GM21576 (cell line): ENCODE data around the gene SIGLEC14.

ENCODE experiments used
- ATAC-seq: cut with Tn5 transposase; IDR thresholded peaks from one replicate; pipeline ENCODE4 v1.9.1; 2021; ENCODE audit warnings: mild to moderate bottlenecking, moderate library complexity; ENCODE audit not compliant: unreplicated experiment

SIGLEC14 gene

DNA sequence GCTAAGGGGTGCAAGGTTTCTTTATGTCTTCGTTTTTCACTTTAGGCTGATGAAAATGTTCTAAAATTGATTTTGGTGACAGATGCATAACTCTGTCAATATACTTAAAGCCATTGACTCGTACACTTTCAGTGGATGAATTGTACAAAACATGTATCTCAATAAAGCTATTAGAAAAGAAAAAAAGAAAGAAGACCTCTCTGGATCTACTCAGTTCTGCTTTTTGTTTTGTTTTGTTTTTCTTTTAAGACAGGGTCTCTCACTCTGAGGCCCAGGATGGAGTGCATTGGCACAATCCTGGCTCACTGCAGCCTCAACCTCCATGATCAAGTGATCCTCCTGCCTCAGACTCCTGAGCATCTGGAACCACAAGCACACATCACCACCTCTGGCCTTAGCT, 19.9 kb downstream of the SIGLEC14 start:
- no peak for ATAC-seq

DNA sequence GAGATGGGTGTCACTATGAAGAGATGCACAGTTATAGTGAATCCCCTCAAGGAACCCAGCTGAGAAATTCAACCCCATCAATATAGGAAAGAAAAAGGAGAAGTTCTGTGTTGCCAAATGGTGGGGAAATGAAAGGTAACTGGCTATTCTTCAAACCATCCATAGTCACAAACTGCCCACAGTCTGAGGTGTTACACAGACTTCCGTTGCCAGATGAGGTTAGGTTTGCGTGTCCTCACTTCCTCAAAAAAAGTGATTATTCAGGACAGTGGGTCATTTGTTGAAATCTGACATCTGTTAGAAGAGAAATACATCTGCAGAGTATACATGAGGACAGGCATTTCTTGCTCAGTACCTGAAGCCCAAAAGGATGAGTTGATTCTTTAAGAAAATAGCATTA, 25.4 kb downstream of the SIGLEC14 start:
- no peak for ATAC-seq

DNA sequence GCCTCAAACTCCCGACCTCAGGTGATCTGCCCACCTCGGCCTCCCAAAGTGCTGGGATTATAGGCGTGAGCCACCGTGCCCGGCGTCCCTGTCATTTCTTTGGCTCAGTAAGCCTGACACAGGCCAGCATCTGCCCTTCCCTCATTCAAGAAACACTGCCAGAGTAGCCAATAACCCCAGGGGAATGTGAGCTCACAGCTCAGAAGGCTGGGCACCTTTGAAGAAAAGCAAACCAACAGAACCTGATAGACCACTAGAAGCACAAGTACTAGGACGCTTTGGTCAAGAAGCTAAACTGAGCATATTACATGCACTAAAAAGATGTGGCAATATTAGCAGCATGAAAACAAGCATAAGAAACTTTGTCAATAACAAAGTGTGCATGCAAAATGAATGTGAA, 30.6 kb downstream of the SIGLEC14 start:
- no peak for ATAC-seq

DNA sequence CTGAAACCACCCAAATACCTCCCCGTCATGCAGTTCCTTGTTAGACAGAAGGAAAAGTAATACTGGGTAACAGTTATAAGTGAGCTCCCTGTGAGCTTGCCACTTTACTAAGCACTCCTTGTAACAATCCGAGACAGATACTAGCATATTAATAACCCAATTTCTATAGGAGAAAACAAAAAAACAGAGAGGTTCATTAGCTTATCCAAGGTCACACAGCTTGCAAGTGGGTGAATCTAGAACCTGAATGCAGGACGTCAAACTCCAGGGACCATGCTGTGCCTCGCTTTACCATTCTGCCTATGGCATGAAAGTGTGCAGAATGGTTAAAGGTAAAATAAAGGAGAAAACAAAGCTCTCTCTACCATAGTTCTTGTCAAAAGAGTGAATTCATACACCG, 31.8 kb downstream of the SIGLEC14 start:
- ATAC-seq: no peak

DNA sequence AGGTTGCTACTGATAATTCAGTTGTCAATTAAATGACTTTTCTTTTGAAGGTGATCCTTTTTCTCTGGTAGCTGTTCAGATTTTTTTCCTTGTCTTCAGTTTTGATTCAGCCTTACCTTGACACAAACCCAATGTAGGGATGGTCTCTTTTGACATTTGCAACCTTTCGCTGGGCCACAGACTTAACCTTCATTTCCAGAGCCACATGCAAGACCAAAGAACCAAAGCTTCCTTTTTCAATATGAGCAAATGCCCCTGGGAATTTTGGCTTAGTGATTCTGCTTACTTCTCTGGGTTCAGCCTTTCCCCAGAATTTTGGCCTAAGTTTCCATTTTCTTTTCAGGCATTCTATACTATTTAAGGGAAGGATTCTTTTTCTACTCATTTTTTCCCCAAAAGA, 36.0 kb downstream of the SIGLEC14 start:
- no peak for ATAC-seq

DNA sequence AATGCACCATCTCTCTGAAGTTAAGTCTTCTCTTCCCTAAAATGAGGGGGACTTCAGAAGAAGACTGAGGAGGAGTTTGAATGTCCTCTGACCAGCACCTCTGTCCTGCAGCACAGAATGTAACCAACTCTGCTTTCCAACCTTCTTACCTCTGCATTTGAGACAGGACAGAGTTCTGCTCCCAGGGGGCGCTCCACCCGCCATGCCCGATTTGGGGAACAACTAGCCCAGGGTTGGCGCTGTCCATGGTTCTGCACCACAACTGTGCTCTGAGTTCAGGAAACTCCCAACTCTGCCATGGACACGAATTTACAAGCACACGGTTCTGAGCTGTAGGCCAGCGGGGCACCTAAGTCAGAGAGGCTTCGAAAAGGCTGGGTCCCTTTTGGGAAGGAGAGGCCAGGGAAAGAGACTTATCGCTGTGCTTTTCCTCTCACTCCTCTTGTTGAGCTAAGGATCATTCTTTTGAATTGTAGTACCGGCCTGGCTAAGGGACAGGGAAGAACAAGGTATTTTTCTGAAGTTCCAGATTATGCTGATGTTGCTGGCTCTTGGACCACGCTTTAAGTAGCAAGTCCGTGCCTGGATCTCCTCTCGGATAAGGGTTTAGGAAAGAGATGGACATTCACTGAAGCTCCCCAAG, 38.6 kb downstream of the SIGLEC14 start:
- ATAC-seq: no peak

DNA sequence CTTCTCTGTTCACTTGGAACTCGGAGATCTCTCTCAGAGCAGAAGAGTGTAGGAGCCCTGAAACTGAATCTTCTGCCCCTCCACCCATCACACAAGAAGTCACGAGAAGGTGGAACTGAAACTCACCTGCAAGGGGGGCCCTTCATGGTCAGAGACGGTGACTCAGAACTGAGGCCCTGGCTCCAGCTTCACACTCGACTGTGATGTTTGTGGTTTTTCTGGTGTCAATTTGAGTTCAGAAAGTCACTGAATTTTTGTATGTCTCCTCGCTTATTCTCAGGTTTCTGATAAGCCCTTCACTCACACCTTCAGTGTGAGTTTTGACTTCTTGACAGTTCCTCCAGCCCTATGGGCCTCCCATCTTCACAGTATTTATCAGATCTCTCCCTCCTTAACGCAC, 39.5 kb downstream of the SIGLEC14 start:
- ATAC-seq: peak; percentile 90

DNA sequence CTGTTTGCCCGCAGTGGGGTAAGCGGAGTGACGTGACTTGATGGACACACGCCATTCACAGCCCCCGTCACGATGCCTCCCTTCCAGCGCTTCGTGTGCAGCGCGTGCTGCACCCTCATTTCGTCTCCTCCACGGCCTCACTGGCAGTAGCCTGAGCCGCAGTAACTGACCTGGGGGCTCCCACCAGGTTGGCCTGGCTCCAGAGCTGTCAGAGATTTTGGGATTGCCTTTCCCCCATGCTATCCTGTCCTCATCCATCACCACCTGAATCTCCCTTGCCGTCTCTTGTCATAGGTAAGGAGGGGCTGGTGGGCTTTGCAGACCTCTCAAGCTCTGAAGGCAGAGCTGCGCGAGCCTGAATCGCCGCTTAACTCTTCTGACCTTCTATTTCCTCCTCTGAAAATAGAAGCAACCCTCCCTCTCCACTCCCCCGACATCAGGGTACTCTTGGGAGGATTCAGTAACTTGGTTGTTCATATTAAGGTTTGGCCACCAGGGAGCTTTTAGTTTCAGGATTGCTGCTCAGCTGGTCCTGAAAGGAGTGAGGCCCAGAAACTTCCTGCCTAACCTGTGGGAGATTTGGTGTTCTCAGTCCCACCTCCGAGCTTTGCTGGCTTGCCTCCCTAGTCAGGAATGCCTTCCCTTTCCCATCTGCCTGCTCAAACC, 44.3 kb downstream of the SIGLEC14 start:
- no peak for ATAC-seq

DNA sequence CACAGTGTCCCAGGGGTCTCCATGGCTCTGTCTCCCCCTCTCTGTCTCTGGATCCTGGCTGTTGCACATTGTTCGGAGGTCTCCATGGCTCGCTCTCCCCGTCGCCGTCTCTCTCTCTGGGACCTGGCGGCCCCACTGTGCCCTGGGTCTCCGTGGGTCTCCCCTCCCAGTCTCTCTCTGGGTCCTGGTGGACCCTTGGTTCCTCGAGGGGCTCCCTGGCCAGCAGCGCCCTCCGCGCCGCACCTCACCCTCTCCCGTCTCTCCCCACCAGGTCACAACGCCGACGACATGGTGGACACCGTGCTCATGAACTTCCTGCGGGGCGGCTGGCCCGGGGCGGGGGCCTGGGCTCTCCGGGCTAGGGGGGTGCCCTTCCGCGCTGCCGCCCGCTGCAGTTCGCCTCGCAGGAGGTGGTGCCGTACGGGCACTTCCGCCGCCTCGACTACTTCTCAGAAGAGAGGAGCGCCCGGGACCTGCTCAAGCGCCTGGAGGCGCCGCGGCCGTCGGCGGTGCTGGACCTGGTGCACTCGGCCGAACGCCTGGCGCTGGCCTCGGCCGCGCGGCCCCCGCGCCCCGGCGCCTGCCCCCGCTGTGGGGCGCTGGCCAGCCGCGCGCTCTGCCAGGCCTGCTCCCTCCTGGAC, 45.6 kb downstream of the SIGLEC14 start:
- ATAC-seq: no peak

DNA sequence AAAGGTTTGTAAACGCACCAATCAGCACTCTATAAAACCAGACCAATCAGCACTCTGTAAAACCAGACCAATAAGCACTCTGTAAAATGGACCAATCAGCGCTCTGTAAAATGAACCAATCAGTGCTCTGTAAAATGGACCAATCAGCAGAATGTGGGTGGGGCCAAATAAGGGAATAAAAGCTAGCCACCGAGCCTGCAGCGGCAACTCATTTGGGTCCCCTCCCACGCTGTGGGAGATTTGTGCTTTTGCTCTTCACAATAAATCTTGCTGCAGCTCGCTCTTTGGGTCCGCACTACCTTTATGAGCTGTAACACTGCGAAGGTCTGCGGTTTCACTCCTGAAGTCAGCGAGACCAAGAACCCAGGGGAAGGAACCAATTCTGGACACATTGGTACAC, 47.5 kb downstream of the SIGLEC14 start:
- no peak for ATAC-seq

DNA sequence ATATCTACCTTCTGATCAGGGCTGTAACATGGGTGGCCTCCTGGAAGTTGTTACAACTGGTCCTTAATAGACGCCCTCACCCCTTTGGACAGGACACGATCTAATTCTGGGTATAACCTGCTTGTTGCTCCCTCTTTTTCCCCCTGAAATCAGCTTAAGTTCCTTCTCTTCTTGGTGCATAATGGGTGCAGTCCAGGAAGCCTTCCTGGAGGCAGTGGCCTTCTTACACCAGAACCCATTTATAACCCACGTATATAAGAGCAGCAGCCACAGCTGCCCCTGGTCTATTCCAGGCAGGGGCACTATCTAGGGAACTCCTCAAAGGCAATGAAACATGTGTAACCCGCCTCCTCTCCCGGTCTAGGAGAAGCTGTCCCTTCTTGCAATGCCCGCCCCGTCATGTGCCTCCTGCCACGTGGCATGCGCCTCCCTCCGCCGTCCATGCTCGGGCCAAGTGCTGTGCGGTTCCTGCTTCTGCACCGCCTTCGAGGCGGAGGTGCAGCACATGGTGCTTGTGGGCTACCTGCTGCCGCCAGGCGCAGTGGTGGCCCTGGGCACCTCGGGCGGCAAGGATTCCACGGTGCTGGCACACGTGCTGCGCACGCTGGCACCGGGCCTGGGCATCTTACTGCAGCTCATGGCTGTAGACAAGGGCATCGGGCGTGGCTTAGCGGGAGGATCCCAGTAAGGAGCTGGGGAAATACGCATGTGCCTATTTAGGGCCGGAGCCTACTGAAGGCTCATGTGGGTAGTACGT, 48.3 kb downstream of the SIGLEC14 start:
- ATAC-seq: no peak

DNA sequence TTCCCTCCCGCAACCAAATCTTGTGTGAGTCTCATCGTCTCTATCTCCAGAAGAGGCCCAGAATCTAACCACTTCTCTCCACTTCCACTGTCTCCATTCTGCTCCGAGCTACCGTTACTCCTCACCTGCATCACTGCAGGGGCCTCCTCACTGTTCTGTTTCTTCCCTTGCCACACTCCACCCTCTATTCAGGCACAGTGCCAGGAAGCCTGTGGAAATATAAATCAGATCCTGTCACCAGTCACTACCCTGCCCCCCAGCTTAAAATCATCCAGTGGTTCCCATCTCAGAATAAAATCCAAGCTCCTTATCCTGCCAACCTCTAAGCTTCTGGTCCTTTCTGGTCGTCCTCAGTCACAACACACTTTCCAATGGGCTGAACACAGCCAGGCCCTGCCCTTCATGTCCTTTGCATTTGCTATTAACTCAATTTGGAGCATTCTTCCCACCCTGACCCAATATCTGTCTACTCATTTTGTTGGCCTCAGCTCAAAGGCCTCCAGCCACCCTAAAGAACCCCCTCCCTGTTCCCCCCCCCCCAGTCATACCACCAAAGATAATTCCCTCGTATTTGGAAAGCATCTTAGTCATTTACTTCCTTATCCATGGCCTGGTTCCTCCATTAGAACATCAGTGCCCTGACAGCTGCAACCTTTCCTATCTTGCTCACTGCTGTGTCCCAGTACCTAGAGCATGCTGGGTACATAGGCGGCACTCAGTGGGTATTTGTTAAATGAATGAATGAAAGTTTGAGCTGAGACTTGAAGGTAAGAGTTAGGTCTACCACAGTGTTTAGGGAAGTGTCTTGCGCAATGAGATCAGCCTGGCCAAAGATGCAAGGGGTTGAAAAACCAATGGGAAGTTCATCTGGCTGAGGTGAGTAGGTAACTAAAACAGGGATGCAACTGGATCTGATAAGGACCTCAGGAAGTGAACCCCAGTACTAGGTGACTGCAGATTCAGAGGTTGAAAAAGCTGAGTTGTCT, 51.1 kb downstream of the SIGLEC14 start:
- no peak for ATAC-seq

DNA sequence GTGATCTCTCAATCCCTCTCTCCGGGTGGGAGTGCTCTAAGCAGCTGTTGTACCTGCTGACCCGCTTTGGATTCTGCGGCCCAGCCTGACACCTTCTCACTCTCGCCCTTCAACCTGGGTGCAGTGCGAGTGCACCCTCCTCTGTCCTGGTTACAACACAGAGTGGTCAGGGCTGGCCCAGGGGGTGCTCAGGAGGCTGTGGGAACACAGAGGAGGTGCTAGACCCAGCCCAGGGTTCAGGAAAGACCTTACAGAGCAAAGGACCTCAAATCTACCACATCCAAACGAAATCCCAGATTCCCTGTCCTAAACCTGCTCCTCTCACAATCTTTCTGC, 51.9 kb downstream of the SIGLEC14 start:
- ATAC-seq: no peak

DNA sequence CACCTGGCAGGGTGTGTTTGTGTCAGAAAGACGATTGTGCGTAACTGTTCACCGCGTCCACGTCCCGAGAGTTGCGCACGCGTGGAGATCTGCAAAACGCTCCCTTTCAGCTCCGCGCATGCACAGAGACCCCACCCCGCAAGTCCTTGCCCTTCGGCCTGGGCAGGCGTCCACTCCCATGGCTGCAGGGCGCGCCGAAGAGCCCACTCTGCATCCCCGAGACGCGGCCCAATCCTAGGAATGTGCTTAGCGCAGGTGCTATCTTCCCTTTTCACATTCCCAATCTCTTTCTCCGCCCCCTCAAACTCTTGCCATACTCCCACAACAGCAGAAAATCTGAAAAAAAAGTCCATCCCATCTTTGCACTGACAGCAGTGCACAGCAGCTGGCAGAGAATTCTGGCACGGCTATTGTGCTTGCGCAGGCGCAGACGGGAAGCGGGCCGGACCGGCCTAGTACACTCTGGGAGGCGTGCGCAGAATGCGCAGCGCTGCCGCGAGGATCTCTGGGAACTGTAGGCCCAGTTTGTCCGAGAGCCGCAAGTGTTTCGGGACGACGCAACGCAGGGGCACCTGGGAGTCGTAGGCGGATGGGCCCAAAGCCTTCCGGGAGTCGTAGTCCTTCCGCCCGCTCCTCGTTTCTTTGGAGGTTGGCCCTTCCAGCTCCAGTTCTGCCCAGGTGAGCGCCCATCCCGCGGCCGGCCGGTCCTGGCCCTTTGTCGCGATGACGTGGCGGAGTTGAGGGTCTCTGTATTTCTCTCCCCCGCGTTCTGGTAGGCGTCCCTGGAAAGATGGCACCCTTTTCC, 52.5 kb downstream of the SIGLEC14 start:
- peak; percentile 89 for ATAC-seq

DNA sequence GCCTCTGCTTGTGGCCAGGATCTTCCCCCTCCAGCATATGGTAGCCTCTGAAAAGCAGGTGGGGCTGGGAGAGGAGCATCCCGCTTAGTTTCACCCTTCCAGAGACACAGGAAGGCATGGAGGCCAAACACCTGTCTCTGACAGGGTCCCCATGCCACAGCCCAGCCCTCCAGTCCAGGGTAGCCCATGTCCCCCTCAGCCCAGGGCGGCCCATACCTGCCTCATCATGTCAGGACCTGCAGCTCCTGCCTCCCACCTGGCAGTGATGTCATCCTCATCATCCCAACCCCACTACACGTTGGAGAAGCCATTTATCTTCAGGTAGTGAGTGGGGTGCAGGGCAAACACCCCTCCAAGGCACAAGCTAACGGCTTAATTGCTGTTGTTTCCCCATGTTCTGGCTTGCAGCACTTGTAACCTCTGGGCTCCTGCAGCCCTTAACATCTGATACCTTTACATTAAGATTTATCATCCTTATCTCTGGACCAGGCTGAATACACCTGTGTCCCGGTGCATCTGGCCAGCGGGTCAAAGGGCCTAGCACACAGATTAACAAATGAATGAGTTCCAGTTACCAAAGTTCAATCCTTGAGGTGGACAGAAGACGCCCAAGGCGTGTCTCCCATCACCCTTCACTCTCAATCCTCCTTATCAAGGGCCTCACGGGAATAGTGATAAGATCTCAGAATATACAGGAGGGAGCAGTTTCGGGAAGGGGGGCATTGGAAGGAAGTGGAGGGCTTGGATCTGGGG, 53.3 kb downstream of the SIGLEC14 start:
- ATAC-seq: no peak
